Measurements from ENCODE around the gene SHQ1.
A peak's percentile ranks its signal among the peaks of the same experiment; 100 is the strongest.
"Not testable (repeated sequence)": the region's sequence is repeated elsewhere in the genome, so short reads cannot be mapped to it uniquely, and the experiment has no call there.

Gene SHQ1

DNA sequence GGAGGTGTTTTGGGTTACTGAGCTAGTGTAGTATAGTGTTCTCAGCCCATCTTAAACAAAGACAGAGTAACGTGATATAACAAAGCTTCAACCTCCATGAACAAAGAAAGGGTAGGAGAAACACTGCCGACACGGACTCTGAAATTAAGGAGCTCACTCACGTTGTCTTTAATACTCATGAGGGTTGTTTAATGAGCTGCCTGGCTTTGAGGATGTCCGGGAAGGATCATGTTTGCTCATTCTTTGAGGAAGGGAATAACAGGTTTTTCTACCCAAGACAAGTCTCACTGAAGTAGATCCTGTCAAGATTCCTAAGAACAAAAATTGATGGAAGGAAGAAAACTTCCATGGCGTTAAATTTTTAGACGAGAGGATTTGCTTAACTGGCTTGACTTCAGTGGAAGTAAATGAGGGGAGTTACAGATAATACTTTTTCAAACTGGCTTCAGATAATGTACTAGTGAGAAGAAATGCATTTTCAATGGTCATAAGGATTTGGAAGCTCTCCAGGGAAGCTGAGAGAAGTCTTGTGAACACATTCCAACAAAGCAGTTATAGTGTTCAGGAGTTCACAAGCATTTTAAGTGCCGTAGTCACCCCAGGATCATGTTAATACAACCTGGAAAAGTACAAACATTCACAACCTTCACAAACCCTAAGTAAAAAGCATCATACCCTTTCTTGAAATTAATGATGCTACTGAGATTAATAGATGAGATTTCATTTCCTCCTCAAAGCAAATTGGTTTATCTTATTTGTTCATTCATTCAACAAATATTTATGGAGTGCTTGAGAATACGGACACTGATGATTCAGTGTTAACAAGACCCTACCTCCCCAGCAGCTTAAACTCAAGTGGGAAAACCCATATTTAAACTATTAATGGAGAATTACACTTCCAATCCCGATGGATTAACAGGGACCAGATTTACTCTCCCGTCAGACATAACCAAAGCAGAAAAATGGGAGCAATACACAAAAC lies 101.5 kb downstream of the SHQ1 start:
- no peak for DNase-seq

DNA sequence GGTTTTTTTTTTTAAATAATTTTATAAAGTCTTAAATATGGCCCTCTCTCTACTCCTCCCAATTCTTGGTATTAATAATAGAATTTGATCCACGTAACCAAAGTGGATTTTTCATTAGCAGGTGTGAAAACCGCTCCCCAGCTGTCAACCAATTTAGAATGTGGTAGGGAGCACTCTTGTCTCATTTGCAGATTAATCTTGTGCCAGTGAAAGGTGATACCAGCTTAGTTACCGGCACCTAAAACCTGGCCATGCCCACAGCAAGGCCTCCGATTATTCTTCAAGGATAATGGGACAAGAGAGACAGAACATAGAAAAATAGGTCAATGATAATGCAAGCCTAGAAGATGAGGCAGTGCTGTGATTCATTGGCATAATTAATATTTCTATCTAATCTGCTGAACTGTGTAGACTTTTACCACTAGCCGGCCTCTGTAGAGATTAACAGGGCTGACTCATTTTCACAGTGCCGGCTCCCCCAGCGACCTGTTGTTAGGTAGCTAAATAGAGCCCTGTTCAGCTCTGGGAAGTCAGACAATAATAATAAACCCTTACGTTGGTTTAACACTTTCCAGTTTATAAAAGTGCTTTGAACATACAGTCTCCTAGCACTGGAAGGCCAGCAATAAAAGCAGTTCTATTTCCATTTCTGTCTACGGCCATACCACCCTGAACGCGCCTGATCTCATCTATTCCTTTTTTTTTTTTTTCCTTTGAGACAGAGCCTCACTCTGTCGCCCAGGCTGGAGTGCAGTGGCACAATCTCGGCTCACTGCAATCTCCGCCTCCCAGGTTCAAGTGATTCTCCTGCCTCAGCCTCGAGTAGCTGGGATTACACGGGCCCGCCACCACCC lies 102.9 kb downstream of the SHQ1 start:
- DNase-seq, result no peak

DNA sequence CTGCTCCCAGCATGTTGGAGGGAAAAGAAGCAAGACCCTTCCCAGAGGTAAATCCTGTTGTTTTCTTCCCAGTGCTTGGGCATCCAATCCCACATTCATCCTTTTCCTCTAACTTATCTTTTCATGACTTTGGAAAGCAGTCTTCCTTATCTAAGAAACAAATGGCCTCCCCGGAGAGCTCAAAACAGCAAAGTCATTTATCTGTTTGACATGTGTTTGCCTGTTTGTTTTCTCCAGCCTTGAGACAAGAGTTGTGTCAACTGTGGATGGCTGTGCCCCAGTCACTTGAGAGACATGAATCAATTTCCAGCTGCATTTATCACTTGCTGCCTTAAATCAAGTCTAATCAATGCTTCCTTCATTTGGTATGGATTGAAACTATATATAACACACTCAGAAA lies 103.9 kb downstream of the SHQ1 start:
- DNase-seq, result no peak

- no peak for DNase-seq
These were observed 108.4 kb downstream of the SHQ1 start for GRCh38 chr3:72739531-72740466.

DNA sequence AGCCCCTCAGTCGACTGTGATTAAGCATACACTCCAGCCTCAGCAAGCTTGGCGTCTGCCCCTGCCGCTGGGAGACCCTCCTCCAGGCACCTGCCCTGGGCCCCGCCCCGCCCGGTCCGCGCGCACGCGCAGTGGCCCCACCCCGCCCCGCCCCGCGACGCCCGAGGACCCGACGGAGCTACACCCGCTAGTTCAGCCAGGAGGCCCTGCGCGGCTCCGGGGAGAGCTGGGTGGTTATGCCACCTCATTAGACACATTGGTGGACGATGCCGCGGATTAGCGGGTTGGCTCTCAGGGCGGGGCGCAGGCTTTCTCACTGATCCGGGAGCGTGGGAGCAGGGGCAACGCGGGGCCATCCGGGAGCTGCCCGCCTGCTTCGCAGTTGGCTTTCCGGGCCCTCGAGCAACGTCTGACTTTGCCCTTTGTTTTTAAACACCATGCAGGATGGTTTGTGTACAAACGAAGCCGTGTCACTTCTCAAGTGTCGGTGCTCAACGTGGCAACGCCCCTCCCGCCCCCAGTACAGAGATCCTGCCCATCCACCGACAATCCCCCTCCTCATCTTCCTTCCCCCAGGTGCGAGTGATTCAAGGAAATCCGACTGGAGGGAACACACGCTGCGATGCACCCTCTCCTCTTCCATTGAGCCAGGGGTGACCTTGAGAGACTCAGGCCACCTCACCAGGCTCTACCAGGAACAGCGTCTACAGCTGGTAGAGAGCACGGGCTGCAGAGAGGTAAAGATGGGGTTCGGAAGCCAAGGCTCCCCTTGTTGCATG lies 109.3 kb downstream of the SHQ1 start:
- DNase-seq, result peak; percentile 59

GRCh38 chr3:72735072-72735471 lies 113.2 kb downstream of the SHQ1 start:
- not testable (repeated sequence) for DNase-seq

DNA sequence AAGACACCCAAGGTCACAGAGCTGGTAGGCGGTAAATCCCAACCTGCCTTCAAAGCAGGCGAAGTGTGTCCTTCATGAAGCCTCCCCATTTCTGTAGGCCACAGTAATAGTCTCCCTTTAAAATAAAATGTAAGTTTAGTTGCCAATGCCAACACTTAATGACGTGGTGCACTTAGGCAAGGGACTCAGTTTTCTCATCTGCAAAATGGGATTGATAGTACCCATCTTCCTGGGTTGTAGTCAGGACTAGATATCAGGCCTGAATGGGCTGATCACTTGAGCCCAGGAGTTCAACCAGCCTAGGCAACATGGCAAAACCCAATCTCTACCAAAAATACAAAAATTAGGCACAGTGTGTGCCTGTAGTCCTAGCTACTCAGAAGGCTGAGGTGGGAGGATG lies 114.6 kb downstream of the SHQ1 start:
- no peak for DNase-seq

- not testable (repeated sequence) for DNase-seq
These were observed 115.4 kb downstream of the SHQ1 start for GRCh38 chr3:72732666-72733345.

DNA sequence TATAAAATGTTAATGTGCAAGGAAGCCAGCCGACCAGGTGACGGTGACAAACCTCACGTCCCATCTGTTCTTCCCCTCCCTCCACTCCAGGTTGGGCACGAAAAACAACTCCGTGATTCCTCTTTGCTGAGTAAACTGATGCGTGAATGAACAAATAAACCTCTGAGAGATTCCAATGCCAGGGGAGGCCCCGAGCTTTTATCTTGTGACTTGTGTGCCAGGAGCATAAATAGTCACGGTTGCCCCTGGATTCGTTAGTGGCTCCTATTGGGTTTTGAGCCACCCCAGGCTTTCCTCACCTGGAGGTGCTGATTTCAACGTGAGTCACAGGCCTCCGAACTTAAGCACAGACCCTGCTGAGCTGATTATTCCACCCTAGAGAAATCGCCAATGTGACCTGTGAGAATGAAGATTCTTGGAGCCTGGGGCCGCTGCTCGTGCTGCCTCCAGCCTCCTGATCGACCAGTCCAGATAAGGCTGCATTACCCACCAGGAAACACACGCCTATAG lies 119.2 kb downstream of the SHQ1 start:
- no peak for DNase-seq

GRCh38 chr3:72728329-72728889 lies 119.8 kb downstream of the SHQ1 start:
- DNase-seq, result no peak

- DNase-seq, result no peak
These were observed 120.5 kb downstream of the SHQ1 start for GRCh38 chr3:72727726-72728125.

- no peak for DNase-seq
These were observed 121.1 kb downstream of the SHQ1 start for GRCh38 chr3:72727172-72727571.

DNA sequence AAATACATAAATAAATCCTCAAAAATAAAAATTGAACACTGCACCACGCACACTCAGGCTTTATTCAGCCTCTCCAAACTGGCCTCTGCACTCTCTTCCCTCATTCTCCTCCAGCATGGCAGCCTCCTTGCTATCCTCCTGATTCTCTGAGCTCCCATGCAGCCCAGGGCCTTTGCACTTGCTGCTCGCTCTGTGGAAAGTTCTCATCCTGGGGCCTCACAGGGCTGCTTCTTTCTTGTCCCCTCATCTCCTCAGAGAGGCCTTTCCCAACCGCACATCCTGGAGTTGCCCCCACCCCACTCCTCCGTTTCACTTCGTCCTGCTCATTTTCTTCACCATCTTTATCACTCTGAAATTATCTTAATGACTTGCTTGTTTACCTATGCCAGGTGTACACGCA lies 123.0 kb downstream of the SHQ1 start:
- no peak for DNase-seq

- DNase-seq, result no peak
These were observed 124.2 kb downstream of the SHQ1 start for GRCh38 chr3:72724070-72724469.

DNA sequence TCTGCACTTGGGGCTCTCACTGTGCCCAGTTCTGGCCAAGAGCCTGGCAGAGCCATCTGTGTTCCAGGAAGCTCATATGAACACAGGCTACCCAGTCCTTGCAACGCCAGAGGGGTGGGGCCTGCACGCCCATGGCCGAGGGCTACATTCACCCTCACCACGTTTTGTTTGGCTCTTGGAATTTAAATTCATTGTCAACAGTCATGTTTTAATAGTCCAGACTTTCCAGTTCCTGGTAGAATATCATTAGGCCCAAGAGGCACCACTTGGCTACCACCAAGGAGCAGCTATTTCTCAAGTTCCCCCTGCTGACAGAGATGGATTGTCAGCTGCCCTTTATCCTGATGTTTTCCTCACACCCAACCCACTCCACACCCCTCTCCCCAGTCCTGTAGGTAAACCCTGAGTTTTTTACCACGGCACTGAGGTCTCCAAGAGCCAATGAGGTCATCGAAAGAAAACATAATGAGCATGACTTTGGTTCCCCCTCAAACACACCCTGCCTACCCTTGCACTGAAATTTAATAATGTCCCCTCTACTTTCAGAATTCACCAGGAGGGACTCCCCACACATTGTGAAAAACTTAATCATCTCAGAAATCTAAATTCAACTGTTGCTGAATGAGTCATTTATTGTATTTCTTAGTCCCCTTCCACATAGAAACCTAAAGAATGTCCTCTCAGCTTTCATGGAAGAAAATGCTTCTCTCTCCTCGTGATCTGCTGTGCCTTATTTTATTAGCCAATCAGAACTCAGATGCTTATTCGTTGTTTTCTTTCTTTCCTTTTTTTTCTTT lies 125.1 kb downstream of the SHQ1 start:
- DNase-seq, result no peak

DNA sequence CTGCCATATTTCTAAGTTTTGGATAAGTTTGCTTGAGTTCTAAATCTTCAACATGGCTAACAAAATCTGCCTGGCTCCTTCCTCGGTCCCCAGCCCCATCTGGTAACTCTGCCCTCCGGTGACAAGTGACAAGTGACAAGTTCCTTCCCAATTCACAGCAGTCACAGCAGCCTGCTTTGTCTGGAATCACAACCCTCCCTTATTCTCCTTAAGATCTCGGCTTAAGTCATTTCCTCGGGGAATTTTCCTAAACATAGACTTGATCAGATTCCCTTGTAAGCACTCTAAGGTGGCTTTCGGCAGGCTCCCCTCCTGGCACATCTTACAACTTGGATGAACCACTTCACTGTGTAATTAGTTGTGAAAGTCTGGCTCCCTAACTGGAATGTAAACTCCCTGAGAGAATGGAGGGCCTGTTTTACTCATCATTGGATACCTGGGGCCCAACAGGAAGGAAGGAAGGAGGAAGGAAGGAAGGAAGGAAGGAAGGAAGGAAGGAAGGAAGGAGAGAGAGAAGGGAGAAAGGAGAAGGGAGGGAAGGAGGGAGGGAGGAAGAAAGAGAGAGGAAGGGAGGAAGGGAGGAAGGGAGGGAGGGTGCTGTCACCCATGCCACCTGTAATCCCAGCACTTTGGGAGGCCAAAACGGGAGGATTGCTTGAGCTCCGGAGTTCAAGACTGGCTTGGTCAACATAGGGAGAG lies 126.4 kb downstream of the SHQ1 start:
- no peak for DNase-seq

- no peak for DNase-seq
These were observed 127.7 kb downstream of the SHQ1 start for GRCh38 chr3:72720566-72720965.

DNA sequence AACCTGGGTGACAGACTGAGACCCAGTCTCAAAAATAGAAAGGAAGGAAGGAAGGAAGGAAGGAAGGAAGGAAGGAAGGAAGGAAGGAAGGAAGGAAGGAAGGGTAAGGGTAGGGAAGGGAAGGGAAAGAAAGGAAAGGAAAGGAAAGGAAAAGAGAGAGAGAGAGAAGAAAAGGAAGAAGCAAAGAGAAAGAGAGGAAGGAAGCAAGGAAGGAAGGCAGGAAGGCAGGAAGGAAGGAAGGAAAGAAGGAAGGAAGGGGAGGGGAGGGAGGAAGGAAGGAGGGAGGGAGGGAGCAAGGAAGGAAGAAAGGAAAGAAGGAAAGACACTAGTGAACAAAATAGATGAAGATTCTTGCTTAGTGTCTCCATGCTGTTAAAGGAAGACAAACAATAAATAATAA lies 129.1 kb downstream of the SHQ1 start:
- no peak for DNase-seq

- DNase-seq, result not testable (repeated sequence)
These were observed 134.1 kb downstream of the SHQ1 start for GRCh38 chr3:72714135-72714534.

Measured in RPMI8226 (cell line).